OCI-LY3 (cell line): ENCODE measurements around the gene GALNS.

Experiments used
- EZH2phosphoT487 ChIP-seq: fragments of 200-600 bp; shearing (Covaris generic); IDR thresholded peaks from 2 replicates; pipeline ENCODE4 v1.6.1; 2018; ENCODE audit warnings: antibody characterized with exemption, mixed run types, low read depth
- TF ChIP-seq, protein P1 (sequence below): fragments of 200-600, 300-600 bp; sonication (generic); IDR thresholded peaks from 2 replicates; pipeline ENCODE4 v1.5.1; 2014; ENCODE audit warnings: antibody characterized with exemption, low read length, low read depth

DNA sequence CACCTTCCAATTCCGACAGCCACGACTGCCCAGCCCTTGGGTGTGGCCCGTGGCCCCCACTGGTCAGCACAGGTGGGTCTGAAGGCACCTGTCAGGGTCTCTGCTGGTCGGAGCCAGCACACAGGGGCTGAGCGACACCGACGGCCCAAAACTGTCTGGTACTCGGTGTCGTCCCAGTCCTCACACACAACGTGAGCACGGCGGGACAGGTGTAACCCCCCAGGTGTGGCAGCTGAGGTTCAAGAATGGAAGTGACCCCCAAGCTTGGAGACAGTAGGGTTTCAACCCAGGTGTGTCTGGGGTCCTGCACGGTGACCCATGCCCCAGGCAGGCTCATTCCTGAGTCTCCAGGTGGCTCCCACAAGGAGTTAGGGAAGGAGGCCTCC, 1.0 kb downstream of the GALNS start:
- TF ChIP-seq, protein P1, sequence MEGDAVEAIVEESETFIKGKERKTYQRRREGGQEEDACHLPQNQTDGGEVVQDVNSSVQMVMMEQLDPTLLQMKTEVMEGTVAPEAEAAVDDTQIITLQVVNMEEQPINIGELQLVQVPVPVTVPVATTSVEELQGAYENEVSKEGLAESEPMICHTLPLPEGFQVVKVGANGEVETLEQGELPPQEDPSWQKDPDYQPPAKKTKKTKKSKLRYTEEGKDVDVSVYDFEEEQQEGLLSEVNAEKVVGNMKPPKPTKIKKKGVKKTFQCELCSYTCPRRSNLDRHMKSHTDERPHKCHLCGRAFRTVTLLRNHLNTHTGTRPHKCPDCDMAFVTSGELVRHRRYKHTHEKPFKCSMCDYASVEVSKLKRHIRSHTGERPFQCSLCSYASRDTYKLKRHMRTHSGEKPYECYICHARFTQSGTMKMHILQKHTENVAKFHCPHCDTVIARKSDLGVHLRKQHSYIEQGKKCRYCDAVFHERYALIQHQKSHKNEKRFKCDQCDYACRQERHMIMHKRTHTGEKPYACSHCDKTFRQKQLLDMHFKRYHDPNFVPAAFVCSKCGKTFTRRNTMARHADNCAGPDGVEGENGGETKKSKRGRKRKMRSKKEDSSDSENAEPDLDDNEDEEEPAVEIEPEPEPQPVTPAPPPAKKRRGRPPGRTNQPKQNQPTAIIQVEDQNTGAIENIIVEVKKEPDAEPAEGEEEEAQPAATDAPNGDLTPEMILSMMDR, result no peak
- TF ChIP-seq EZH2phosphoT487, result no peak
